ENCODE results near the gene TSSK2. TPM values are rescaled to one million over a fixed set of nuclear protein-coding genes. Genes with fewer than 3 reads are reported as not detected.
A peak's percentile ranks its signal among the peaks of the same experiment; 100 is the strongest.

TSSK2 gene
- total RNA-seq, 1 experiment from 2014 or later, result not detected

- Histone ChIP-seq H3K9me3 (no peaks in the 10 kb centered on the region), H3K27me3 (no peaks in the 10 kb centered on the region), H3K36me3 (peaks cover 18% of the 10 kb centered on the region), H3K4me3 (peak overlapping the region; percentile 83)
- DNase-seq, result peak; percentile 70
Observed at GRCh38 chr22:19179497-19180048, 48.5 kb downstream of the TSSK2 start.

GRCh38 chr22:19180234-19180633 lies 49.1 kb downstream of the TSSK2 start:
- no peaks in the 10 kb centered on the region for H3K27me3 ChIP-seq
- H3K4me3 ChIP-seq, result no peak overlapping the region
- no peaks in the 10 kb centered on the region for H3K9me3 ChIP-seq
- peaks cover 14% of the 10 kb centered on the region for H3K36me3 ChIP-seq
- no peak for DNase-seq

DNA sequence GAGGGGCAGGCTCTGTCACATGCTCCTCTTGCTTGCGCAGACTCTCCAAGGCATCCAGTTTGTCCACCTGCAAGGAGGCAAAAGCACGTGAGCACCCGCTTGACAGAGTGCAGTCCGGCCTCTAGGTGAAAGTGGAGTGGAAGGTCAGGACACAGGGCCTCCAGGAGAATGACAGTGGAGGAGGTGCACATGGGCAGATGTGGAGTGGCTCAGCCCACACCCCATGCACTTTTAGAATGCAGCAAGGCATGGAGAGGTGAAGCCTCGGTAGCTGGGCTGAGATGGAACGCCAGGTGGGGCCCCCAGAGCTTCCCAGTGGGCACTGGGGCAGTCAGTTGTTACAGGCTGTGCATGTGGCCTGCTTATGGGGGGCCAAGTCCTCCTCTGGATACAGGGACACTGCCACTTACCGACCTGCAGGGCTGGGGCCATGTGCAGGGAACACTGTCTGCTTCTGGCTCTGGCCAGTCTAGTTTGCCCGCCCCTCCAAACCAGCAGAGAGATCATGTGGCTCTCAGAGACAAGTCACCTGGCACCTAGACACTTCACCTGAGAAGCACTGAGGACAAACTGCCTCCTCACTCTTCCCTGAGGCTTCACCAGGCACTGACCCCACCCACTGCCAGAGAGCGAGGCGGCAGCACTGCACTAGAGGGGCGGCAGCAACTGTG lies 49.8 kb downstream of the TSSK2 start:
- Histone ChIP-seq H3K9me3 (no peaks in the 10 kb centered on the region), H3K36me3 (peaks cover 10% of the 10 kb centered on the region), H3K27me3 (no peaks in the 10 kb centered on the region), H3K4me3 (no peak overlapping the region)
- DNase-seq, result no peak

DNA sequence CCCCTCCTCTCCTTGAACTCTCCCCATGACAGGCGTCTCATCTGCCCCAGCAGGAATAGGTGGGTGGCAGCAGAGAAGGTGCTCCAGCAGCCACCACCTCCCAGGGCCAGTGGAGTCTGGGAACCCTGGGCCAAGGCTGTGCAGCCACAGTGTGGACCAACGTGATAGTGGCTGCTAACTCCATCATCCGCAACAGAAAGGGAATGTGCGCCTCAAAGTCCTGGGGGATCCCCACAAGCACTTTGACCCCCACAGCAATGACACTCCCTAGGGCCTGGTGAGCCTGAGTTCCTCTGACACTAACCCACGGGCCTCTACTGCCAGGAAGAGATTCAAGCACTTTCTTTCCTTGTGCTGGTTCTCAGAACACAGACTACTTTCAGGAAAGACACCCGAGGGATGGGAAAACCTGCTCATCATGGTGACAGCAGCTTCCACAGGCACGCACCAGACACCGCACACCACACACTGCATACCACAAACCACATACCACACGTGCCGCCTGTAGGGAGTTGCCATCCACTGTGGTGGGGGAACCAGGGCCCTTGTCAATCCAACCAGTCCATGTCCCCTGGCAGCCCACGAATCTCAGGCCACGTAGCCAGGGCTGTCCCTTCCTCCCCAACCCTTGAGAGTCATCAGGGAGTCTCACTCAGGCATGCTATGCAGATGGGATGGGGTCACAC lies 50.8 kb downstream of the TSSK2 start:
- H3K4me3 ChIP-seq, result no peak overlapping the region
- H3K9me3 ChIP-seq, result no peaks in the 10 kb centered on the region
- peaks cover 3% of the 10 kb centered on the region; the same call in 1 of the 2 replicates for H3K36me3 ChIP-seq
- H3K27me3 ChIP-seq, result no peaks in the 10 kb centered on the region
- DNase-seq, result no peak

Other genes with a start within 250 kb of the TSSK2 start
- 1.3 and 4.4 TPM in 2 replicates for gene DGCR6, start 225.0 kb upstream of the TSSK2 start, total RNA-seq (2014; rRNA removed; shearing (Covaris generic); ENCODE audit: low replicate concordance)
- not detected in 2 replicates for gene PRODH, start 195.0 kb upstream of the TSSK2 start, total RNA-seq (2014; rRNA removed; shearing (Covaris generic); ENCODE audit: low replicate concordance)
- 17.8 and 26.5 TPM in 2 replicates for gene DGCR2, start 8.9 kb upstream of the TSSK2 start, total RNA-seq (2014; rRNA removed; shearing (Covaris generic); ENCODE audit: low replicate concordance)
- 19.0 and 19.5 TPM in 2 replicates for gene ESS2, start 13.3 kb downstream of the TSSK2 start, total RNA-seq (2014; rRNA removed; shearing (Covaris generic); ENCODE audit: low replicate concordance)
- gene GSC2, start 19.0 kb downstream of the TSSK2 start, total RNA-seq (2014; rRNA removed; shearing (Covaris generic); ENCODE audit: low replicate concordance), result not detected in 2 replicates
- gene SLC25A1, start 47.4 kb downstream of the TSSK2 start, total RNA-seq (2014; rRNA removed; shearing (Covaris generic); ENCODE audit: low replicate concordance), result 44.7 and 55.9 TPM in 2 replicates
- gene CLTCL1, start 160.4 kb downstream of the TSSK2 start, total RNA-seq (2014; rRNA removed; shearing (Covaris generic); ENCODE audit: low replicate concordance), result 0.62 and 1.5 TPM in 2 replicates

All from MG63 (cell line).